ENCODE results near the gene TAF15.

Gene TAF15

GRCh38 chr17:35864853-35865252 is 55.6 kb downstream of the TAF15 start:
- TF ChIP-seq GATA2 (IDR thresholded peaks at IDR 0.05; ENCODE audit: low read depth, low read length): no peak
- no peak for TF ChIP-seq GATA3 (IDR thresholded peaks at IDR 0.05; ENCODE audit: low read depth, low read length)

- TF ChIP-seq GATA2 (IDR thresholded peaks at IDR 0.05; ENCODE audit: low read depth, low read length) (no peak), GATA3 (IDR thresholded peaks at IDR 0.05; ENCODE audit: low read depth, low read length) (no peak)
These were observed 56.4 kb downstream of the TAF15 start for GRCh38 chr17:35865412-35866340.

GRCh38 chr17:35866341-35866950 is 57.2 kb downstream of the TAF15 start:
- TF ChIP-seq GATA2 (IDR thresholded peaks at IDR 0.05; ENCODE audit: low read depth, low read length) (no peak), GATA3 (IDR thresholded peaks at IDR 0.05; ENCODE audit: low read depth, low read length) (no peak)

GRCh38 chr17:35867574-35867973 is 58.3 kb downstream of the TAF15 start:
- TF ChIP-seq GATA3 (IDR thresholded peaks at IDR 0.05; ENCODE audit: low read depth, low read length) (no peak), GATA2 (IDR thresholded peaks at IDR 0.05; ENCODE audit: low read depth, low read length) (no peak)

- TF ChIP-seq GATA3 (IDR thresholded peaks at IDR 0.05; ENCODE audit: low read depth, low read length) (no peak), GATA2 (IDR thresholded peaks at IDR 0.05; ENCODE audit: low read depth, low read length) (no peak)
These were observed 59.5 kb downstream of the TAF15 start, which contains the start of gene HEATR9 for GRCh38 chr17:35868737-35869136. TSS of gene HEATR9 (minus strand) at chr17:35868891. CDS start at chr17:35868742, 149 bp downstream.

- TF ChIP-seq GATA3 (IDR thresholded peaks at IDR 0.05; ENCODE audit: low read depth, low read length) (no peak), GATA2 (IDR thresholded peaks at IDR 0.05; ENCODE audit: low read depth, low read length) (no peak)
These were observed 61.9 kb downstream of the TAF15 start for GRCh38 chr17:35870906-35871819.

GRCh38 chr17:35872196-35872980 is 63.1 kb downstream of the TAF15 start:
- no peak for TF ChIP-seq GATA3 (IDR thresholded peaks at IDR 0.05; ENCODE audit: low read depth, low read length)
- no peak for TF ChIP-seq GATA2 (IDR thresholded peaks at IDR 0.05; ENCODE audit: low read depth, low read length)

- no peak for TF ChIP-seq GATA2 (IDR thresholded peaks at IDR 0.05; ENCODE audit: low read depth, low read length)
These were observed 66.0 kb downstream of the TAF15 start for GRCh38 chr17:35875072-35875799.

GRCh38 chr17:35875800-35876139 is 66.5 kb downstream of the TAF15 start:
- TF ChIP-seq GATA3 (IDR thresholded peaks at IDR 0.05; ENCODE audit: low read depth, low read length) (no peak), GATA2 (IDR thresholded peaks at IDR 0.05; ENCODE audit: low read depth, low read length) (no peak)

GRCh38 chr17:35876534-35876933 is 67.2 kb downstream of the TAF15 start:
- TF ChIP-seq GATA2 (IDR thresholded peaks at IDR 0.05; ENCODE audit: low read depth, low read length): no peak
- TF ChIP-seq GATA3 (IDR thresholded peaks at IDR 0.05; ENCODE audit: low read depth, low read length): no peak

- TF ChIP-seq GATA2 (IDR thresholded peaks at IDR 0.05; ENCODE audit: low read depth, low read length) (no peak), GATA3 (IDR thresholded peaks at IDR 0.05; ENCODE audit: low read depth, low read length) (no peak)
These were observed 68.2 kb downstream of the TAF15 start for GRCh38 chr17:35877345-35878029.

GRCh38 chr17:35878361-35878760 is 69.1 kb downstream of the TAF15 start:
- TF ChIP-seq GATA3 (IDR thresholded peaks at IDR 0.05; ENCODE audit: low read depth, low read length): no peak
- no peak for TF ChIP-seq GATA2 (IDR thresholded peaks at IDR 0.05; ENCODE audit: low read depth, low read length)

All from SH-SY5Y (cell line).